Activated CD8-positive, alpha-beta T cell treated with anti-CD3 and anti-CD28 coated beads for 36 hours (primary cell): ENCODE measurements around the gene IFFO2. TPM values are rescaled to one million over a fixed set of nuclear protein-coding genes. Genes with fewer than 3 reads are reported as not detected.

Experiments
- ATAC-seq: fragments of 200-7000 bp; cut with Tn5 transposase; one replicate; pipeline ENCODE4 v1.10.0; 2021; ENCODE audit warnings: mild to moderate bottlenecking, moderate library complexity
- CTCF ChIA-PET: fragments of 350-600 bp; sonication (Branson Sonifier 250); formaldehyde crosslinking; loops from one replicate; lab custom pipeline; 2021; ENCODE audit warnings: antibody characterized with exemption; lab: Charles Lee
- POLR2A ChIA-PET: fragments of 350-600 bp; sonication (Branson Sonifier 250); formaldehyde crosslinking; loops from one replicate; lab custom pipeline; 2021; ENCODE audit warnings: antibody characterized with exemption; lab: Charles Lee
- DNase-seq: peaks from one replicate; pipeline ENCODE4 v3.0.0-alpha.2; 2020
- H3K27ac Mint-ChIP-seq: one replicate; pipeline ENCODE4 v1.8.0; 2021; ENCODE audit warnings: mild to moderate bottlenecking, mixed read lengths
- H3K27me3 Mint-ChIP-seq: one replicate; pipeline ENCODE4 v1.8.0; 2021; ENCODE audit warnings: mixed read lengths
- H3K36me3 Mint-ChIP-seq: one replicate; pipeline ENCODE4 v1.8.0; 2021; ENCODE audit warnings: low read depth, mixed read lengths
- H3K4me1 Mint-ChIP-seq: one replicate; pipeline ENCODE4 v1.8.0; 2021; ENCODE audit warnings: low read depth, mixed read lengths
- H3K4me3 Mint-ChIP-seq: one replicate; pipeline ENCODE4 v1.8.0; 2021; ENCODE audit warnings: mild to moderate bottlenecking, moderate library complexity, mixed read lengths
- H3K9me3 Mint-ChIP-seq: one replicate; pipeline ENCODE4 v1.8.0; 2021; ENCODE audit warnings: mixed read lengths
- CTCF ChIP-seq: fragments of 200-600 bp; IDR thresholded peaks from one replicate; pipeline ENCODE4 v1.8.0; 2022; ENCODE audit warnings: antibody characterized with exemption, mild to moderate bottlenecking
- intact Hi-C: fragments of 100-400 bp; cut with micrococcal nuclease; formaldehyde crosslinking; loops from one replicate; pipeline ENCODE4 v1.10.0; 2022
- total RNA-seq, 2 experiments: library from RNA; stranded (reverse); gene quantifications; one replicate each; pipeline ENCODE4 v1.2.3, GENCODE V29; 2021

The IFFO2 gene
- total RNA-seq, 2 experiments from 2014 or later, result 23.7 to 26.4 TPM

GRCh38 chr1:18937539-18937938 lies 18.9 kb downstream of the IFFO2 start:
- H3K4me1 Mint-ChIP-seq, result peaks cover 60% of the 10 kb centered on the region
- H3K27ac Mint-ChIP-seq, result no peak overlapping the region
- H3K4me3 Mint-ChIP-seq, result no peak overlapping the region
- H3K27me3 Mint-ChIP-seq, result no peaks in the 10 kb centered on the region
- DNase-seq (no peak), ATAC-seq (no peak)
- POLR2A ChIA-PET, result interaction anchor here (1.1 to 3.9 kb wide), 3 partner anchors 11 to 272 kb away, joined by 3 to 21 read pairs (median 8); no protein-coding TSS in a partner anchor
- TF ChIP-seq CTCF, result no peak
- H3K9me3 Mint-ChIP-seq, result no peaks in the 10 kb centered on the region
- intact Hi-C loops, result no loop called here
- CTCF ChIA-PET, result interaction anchor here (1.3 to 2.0 kb wide), 2 partner anchors 11 to 24 kb away, joined by 6 to 8 read pairs; no protein-coding TSS in a partner anchor
- H3K36me3 Mint-ChIP-seq, result no peaks in the 10 kb centered on the region

DNA sequence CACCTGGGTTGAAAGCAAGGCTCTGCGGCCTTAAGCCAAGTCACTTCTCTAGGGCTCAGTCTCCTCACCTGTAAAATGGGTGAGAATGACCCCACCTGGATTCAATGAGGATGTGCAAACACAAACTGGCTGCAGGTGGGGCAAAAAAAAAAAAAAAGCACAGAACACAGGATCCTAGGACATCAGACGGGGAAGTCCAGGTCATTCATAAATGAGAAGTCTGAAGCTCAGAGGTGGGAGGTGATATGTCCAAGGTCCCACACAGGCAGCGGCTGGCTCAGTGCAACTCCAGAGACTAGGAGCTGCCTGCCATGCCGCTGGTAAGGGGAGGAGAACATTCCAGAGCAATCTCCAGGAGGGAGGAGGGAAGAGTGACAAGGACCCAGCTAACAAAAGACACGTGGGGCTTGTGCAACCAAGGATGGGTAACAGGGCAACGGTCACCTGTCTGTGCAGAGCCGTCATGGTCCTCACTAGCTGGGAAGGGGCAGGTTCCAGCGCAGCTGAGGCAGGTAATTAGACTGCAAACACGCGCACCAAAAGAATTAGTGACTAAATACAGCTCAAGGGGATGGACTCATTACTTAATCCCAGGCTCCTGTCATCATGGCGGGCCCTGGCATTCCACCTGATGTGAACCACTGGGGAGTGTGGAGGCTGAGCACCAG lies 19.5 kb downstream of the IFFO2 start:
- ATAC-seq (no peak), DNase-seq (no peak)
- no peak overlapping the region for H3K4me3 Mint-ChIP-seq
- no peak for TF ChIP-seq CTCF
- CTCF ChIA-PET, result interaction anchor here (1.3 to 2.0 kb wide), 2 partner anchors 12 to 24 kb away, joined by 6 to 8 read pairs; no protein-coding TSS in a partner anchor
- H3K9me3 Mint-ChIP-seq, result no peaks in the 10 kb centered on the region
- H3K27ac Mint-ChIP-seq, result no peak overlapping the region
- H3K36me3 Mint-ChIP-seq, result no peaks in the 10 kb centered on the region
- H3K27me3 Mint-ChIP-seq, result no peaks in the 10 kb centered on the region
- intact Hi-C loops, result no loop called here
- H3K4me1 Mint-ChIP-seq, result peaks cover 63% of the 10 kb centered on the region
- POLR2A ChIA-PET, result interaction anchor here (1.1 to 3.9 kb wide), 3 partner anchors 10 to 272 kb away, joined by 3 to 21 read pairs (median 8); no protein-coding TSS in a partner anchor

GRCh38 chr1:18936471-18936813 lies 20.0 kb downstream of the IFFO2 start:
- intact Hi-C loops, result no loop called here
- Mint-ChIP-seq H3K27me3 (no peaks in the 10 kb centered on the region), H3K4me1 (peaks cover 63% of the 10 kb centered on the region), H3K9me3 (no peaks in the 10 kb centered on the region), H3K4me3 (no peak overlapping the region), H3K27ac (no peak overlapping the region), H3K36me3 (no peaks in the 10 kb centered on the region)
- ChIA-PET POLR2A (interaction anchor here (0.6 to 3.9 kb wide), 3 partner anchors 10 to 49 kb away, joined by 3 to 21 read pairs (median 8); no protein-coding TSS in a partner anchor), CTCF (interaction anchor here (1.3 kb wide), 1 partner anchor 12 kb away, joined by 6 read pairs; no protein-coding TSS in a partner anchor)
- no peak for DNase-seq
- no peak for ATAC-seq
- no peak for TF ChIP-seq CTCF

- TF ChIP-seq CTCF, result no peak
- DNase-seq (no peak), ATAC-seq (no peak)
- intact Hi-C loops, result no loop called here
- no peaks in the 10 kb centered on the region for H3K36me3 Mint-ChIP-seq
- no peak overlapping the region for H3K27ac Mint-ChIP-seq
- no peaks in the 10 kb centered on the region for H3K27me3 Mint-ChIP-seq
- no peaks in the 10 kb centered on the region for H3K9me3 Mint-ChIP-seq
- ChIA-PET POLR2A (no interaction called here), CTCF (no interaction called here)
- H3K4me1 Mint-ChIP-seq, result peaks cover 63% of the 10 kb centered on the region
- no peak overlapping the region for H3K4me3 Mint-ChIP-seq
Measured at GRCh38 chr1:18934205-18935000, 22.1 kb downstream of the IFFO2 start.

- ATAC-seq (no peak), DNase-seq (no peak)
- peaks cover 74% of the 10 kb centered on the region for H3K4me1 Mint-ChIP-seq
- ChIA-PET CTCF (no interaction called here), POLR2A (no interaction called here)
- no peak for TF ChIP-seq CTCF
- H3K4me3 Mint-ChIP-seq, result no peak overlapping the region
- peak overlapping the region; percentile 8 for H3K27ac Mint-ChIP-seq
- no peaks in the 10 kb centered on the region for H3K27me3 Mint-ChIP-seq
- no peaks in the 10 kb centered on the region for H3K36me3 Mint-ChIP-seq
- intact Hi-C loops, result no loop called here
- no peaks in the 10 kb centered on the region for H3K9me3 Mint-ChIP-seq
Measured at GRCh38 chr1:18932879-18933278, 23.6 kb downstream of the IFFO2 start.
